Kidney epithelial cell (primary cell): ENCODE data around the gene MYO16. TPM values are rescaled to one million over a fixed set of nuclear protein-coding genes. Genes with fewer than 3 reads are reported as not detected.

Source experiments
- DNase-seq: peaks from one replicate; pipeline ENCODE4 v3.0.0-alpha.2; 2010; ENCODE audit warnings: low read depth
- H3K27me3 ChIP-seq: 2 replicates; pipeline ENCODE4 v1.6.0; 2011; ENCODE audit warnings: low read length; ENCODE audit not compliant: control insufficient read depth, insufficient read depth
- H3K36me3 ChIP-seq: 2 replicates; pipeline ENCODE4 v1.5.1; 2011; ENCODE audit warnings: low read length; ENCODE audit not compliant: control insufficient read depth, insufficient read depth
- H3K4me3 ChIP-seq: 2 replicates; pipeline ENCODE4 v1.5.1; 2011; ENCODE audit warnings: low read depth, mild to moderate bottlenecking, control low read depth, low read length
- CTCF ChIP-seq: IDR thresholded peaks from 2 replicates; pipeline ENCODE4 v1.5.1; 2011; ENCODE audit warnings: mild to moderate bottlenecking, moderate library complexity, low read length, control low read depth, inconsistent platforms; ENCODE audit not compliant: insufficient read depth, poor library complexity, severe bottlenecking
- total RNA-seq: library from RNA; depleted of rRNA; stranded (reverse); fragments of >200 nt; gene quantifications from 2 replicates; pipeline ENCODE4 v1.2.3, GENCODE V29; 2015

MYO16 gene
- total RNA-seq, 1 donor from 2014 or later, result 0.38 TPM

DNA sequence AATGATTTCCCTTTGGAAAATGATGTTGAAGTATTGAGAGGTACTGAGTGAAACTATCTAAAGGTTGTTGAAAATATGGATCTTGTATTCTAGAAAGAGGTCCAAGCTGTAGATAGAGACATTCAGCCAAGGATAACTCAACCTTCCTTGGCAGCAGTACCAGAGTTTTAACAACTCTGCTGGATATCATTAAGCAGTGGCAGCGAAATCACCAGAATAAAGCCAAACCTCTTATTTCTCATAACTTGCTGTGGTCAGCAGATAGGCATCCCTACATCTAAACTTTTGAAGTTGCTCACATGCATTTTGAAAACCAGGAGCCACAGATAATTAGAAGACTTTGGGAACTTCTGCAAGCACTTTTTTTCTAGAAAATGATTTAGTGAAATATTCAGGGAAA lies 597.2 kb downstream of the MYO16 start:
- TF ChIP-seq CTCF, result no peak
- H3K4me3 ChIP-seq, result no peak overlapping the region
- no peak for DNase-seq
- no peaks in the 10 kb centered on the region for H3K36me3 ChIP-seq
- H3K27me3 ChIP-seq, result no peaks in the 10 kb centered on the region

- Histone ChIP-seq H3K4me3 (no peak overlapping the region), H3K27me3 (no peaks in the 10 kb centered on the region), H3K36me3 (no peaks in the 10 kb centered on the region)
- no peak for DNase-seq
- TF ChIP-seq CTCF, result no peak
These were observed 598.0 kb downstream of the MYO16 start for GRCh38 chr13:109227344-109227940.

- Histone ChIP-seq H3K4me3 (no peak overlapping the region), H3K36me3 (no peaks in the 10 kb centered on the region), H3K27me3 (no peaks in the 10 kb centered on the region)
- TF ChIP-seq CTCF, result no peak
- no peak for DNase-seq
These were observed 598.8 kb downstream of the MYO16 start for GRCh38 chr13:109228211-109228610.

DNA sequence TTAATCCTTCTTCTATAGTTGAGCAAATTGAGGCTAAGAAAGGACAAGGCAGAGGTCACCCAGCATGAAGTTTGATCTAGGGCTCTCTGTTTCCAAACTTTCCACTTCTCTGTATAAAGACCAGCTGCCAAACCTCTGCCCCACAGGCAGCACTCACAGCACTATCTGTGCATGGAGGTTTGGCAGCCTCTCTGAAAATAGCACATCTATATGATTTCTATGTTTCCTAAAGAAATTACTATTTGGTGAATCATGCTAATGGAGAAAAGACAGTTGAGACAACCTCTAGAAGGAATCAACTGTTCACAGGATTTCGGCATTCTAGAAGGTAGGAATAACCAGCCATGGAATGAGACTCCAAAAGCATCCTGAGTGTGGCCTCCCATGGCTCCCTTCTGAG lies 602.5 kb downstream of the MYO16 start:
- no peaks in the 10 kb centered on the region for H3K36me3 ChIP-seq
- H3K27me3 ChIP-seq, result no peaks in the 10 kb centered on the region
- H3K4me3 ChIP-seq, result no peak overlapping the region
- no peak for DNase-seq
- TF ChIP-seq CTCF, result no peak

DNA sequence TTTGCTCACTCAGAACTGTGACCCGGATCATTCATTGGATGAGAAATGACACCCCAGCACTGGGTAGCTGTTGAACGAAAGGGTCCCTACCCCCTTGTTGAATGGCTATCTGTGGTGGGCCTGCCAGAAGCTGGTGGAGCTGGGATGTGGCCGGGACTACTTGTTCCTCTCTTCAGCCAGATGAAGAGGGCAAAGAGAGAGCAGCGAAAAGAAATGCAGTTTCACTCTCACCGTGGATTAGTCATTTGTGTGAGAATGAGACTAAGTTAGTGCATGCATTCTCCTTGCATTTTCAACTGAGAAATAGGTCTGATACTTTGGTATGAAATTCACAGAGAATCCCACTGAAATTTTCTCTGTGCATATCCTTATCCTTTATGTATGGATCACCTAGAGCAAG lies 603.9 kb downstream of the MYO16 start:
- TF ChIP-seq CTCF, result no peak
- no peak for DNase-seq
- H3K27me3 ChIP-seq, result no peaks in the 10 kb centered on the region
- H3K4me3 ChIP-seq, result no peak overlapping the region
- no peaks in the 10 kb centered on the region for H3K36me3 ChIP-seq

- Histone ChIP-seq H3K27me3 (no peaks in the 10 kb centered on the region), H3K4me3 (no peak overlapping the region), H3K36me3 (no peaks in the 10 kb centered on the region)
- DNase-seq, result no peak
- no peak for TF ChIP-seq CTCF
These were observed 606.5 kb downstream of the MYO16 start for GRCh38 chr13:109235901-109236300.
